ENCODE data around the gene HMG20A.
"Not testable (repeated sequence)": the region's sequence is repeated elsewhere in the genome, so short reads cannot be mapped to it uniquely, and the experiment has no call there.

HMG20A gene

GRCh38 chr15:77420610-77421369 is at the start of gene HMG20A:
HMG20A (plus strand) TSS chr15:77420888; CDS start chr15:77458408, 37,520 bp downstream.
- DNase-seq (ENCODE audit: low read depth, low spot score) = peak; percentile 89

- DNase-seq (ENCODE audit: low read depth, low spot score) = no peak
These were observed 48.7 kb upstream of the HMG20A start for GRCh38 chr15:77371850-77372563.

GRCh38 chr15:77373441-77373840 is 47.2 kb upstream of the HMG20A start:
- DNase-seq (ENCODE audit: low read depth, low spot score) = no peak

- no peak for DNase-seq (ENCODE audit: low read depth, low spot score)
These were observed 45.6 kb upstream of the HMG20A start for GRCh38 chr15:77375133-77375532.

GRCh38 chr15:77376770-77377169 is 43.9 kb upstream of the HMG20A start:
- no peak for DNase-seq (ENCODE audit: low read depth, low spot score)

GRCh38 chr15:77380033-77380432 is 40.7 kb upstream of the HMG20A start:
- no peak for DNase-seq (ENCODE audit: low read depth, low spot score)

- DNase-seq (ENCODE audit: low read depth, low spot score) = no peak
These were observed 36.6 kb upstream of the HMG20A start for GRCh38 chr15:77384086-77384485.

- DNase-seq (ENCODE audit: low read depth, low spot score) = no peak
These were observed 35.9 kb upstream of the HMG20A start for GRCh38 chr15:77384589-77385359.

GRCh38 chr15:77386626-77387025 is 34.1 kb upstream of the HMG20A start:
- no peak for DNase-seq (ENCODE audit: low read depth, low spot score)

GRCh38 chr15:77387365-77388105 is 33.2 kb upstream of the HMG20A start:
- peak; percentile 18 for DNase-seq (ENCODE audit: low read depth, low spot score)

GRCh38 chr15:77391372-77391951 is 29.2 kb upstream of the HMG20A start:
- no peak for DNase-seq (ENCODE audit: low read depth, low spot score)

GRCh38 chr15:77392762-77393470 is 27.8 kb upstream of the HMG20A start:
- DNase-seq (ENCODE audit: low read depth, low spot score) = no peak

GRCh38 chr15:77393471-77393840 is 27.2 kb upstream of the HMG20A start:
- no peak for DNase-seq (ENCODE audit: low read depth, low spot score)

- DNase-seq (ENCODE audit: low read depth, low spot score) = no peak
These were observed 25.5 kb upstream of the HMG20A start for GRCh38 chr15:77395013-77395774.

GRCh38 chr15:77396692-77397091 is 24.0 kb upstream of the HMG20A start:
- no peak for DNase-seq (ENCODE audit: low read depth, low spot score)

GRCh38 chr15:77398927-77399326 is 21.8 kb upstream of the HMG20A start:
- DNase-seq (ENCODE audit: low read depth, low spot score) = no peak

GRCh38 chr15:77400258-77400657 is 20.4 kb upstream of the HMG20A start:
- DNase-seq (ENCODE audit: low read depth, low spot score) = no peak

- peak; percentile 46 for DNase-seq (ENCODE audit: low read depth, low spot score)
These were observed 17.8 kb upstream of the HMG20A start for GRCh38 chr15:77402740-77403379.

- not testable (repeated sequence) for DNase-seq (ENCODE audit: low read depth, low spot score)
These were observed 14.4 kb upstream of the HMG20A start for GRCh38 chr15:77406173-77406759.
